Activated naive CD8-positive, alpha-beta T cell treated with anti-CD3 and anti-CD28 coated beads, Interleukin-2, amount 50 U/mL, for 16 hours (primary cell): ENCODE measurements around the gene IGF2BP3.
"Not testable (repeated sequence)": the region's sequence is repeated elsewhere in the genome, so short reads cannot be mapped to it uniquely, and the experiment has no call there.

ENCODE experiments used
- DNase-seq: peaks from one replicate; pipeline ENCODE4 v3.0.0-alpha.2; 2020; ENCODE audit warnings: low read depth, low spot score

Gene IGF2BP3

DNA sequence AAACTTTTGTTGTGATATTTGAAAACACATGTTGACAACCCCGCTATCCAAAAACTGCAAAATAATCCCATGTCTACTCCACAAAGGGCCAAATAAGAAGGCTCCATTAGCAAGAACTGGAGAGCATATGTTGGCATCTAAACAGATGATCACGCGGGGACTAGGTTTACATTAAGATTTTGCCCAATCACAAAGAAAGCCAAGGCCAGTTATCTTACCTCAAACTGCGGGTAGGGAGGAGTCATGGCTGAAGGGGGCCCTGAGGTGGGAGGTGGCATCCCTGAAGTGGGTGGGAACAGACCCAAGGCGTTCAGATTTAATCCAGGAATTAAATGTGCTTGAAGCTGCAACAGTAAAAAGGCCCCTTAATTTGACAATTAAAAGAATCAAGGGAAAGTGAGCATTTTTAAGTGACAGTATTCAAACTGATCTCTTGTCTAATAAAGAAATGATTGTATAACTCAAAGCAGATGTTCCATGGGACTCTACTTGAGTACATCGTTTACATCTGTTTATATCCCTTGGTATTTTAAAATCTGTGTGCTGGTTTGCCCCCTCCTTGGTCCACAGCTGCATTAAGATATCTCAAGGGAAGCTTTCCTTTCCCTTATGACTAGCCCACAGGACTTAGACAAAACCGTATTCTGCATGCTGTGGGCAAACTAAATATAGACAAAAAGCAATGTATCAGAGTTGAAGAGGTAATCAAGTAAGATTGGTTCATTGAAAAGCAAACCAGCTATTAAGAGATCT lies 128.3 kb downstream of the IGF2BP3 start:
- DNase-seq: no peak

DNA sequence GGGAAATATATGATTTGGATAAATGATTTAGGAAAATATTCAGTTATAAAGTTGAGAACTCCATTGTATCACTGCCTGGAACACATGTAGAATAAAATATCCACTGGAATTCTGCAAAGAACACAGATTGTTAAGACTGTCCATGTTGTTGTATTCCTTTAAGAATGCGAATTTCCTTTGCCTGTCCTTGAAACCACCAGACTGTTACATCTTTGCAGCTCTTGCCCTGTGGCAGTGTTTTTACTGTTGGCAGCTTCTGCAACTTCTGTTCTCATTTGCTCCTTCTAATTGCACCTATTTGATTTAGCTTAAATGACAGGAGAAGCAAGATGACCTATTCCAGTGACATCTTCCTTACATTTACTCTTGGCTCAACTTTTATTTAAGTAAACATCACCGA lies 131.4 kb downstream of the IGF2BP3 start:
- DNase-seq: no peak

DNA sequence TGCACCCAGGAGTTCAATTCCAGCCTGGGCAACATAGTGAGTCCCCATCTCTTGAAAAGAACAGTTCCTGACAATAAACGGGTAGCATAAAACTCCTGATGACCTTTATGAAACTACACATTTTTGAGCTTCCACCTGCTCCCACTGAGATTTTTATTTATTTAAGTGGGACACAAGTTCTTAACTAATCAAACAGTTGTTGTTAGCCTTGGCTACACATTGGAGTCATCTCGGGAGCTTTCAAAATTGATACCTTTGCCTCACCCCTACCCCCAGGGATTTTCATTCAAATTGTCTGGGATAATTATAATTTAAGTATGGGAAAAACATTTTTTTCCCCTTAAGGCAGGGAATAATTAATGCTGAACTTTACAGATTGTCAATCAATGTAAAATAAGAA lies 131.9 kb downstream of the IGF2BP3 start:
- DNase-seq: no peak

DNA sequence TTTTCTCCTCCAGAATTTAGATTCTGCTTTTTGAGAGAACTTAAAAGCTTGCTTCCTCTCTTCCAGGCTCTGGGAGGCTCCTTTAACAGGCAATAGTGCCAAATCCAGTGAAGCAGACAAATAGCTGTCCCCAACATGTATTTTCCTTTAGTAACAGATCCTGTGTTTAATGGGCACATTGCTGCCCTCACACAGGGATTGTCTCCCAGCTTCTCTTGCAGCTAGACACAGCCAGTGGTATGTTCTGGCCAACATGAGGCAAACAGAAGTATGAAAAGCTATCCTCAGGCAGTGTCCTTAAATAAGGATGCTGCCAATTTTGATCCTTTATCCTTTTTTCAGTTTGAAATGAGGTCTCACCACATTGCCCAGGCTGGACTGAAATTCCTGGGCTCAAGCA lies 132.9 kb downstream of the IGF2BP3 start:
- DNase-seq: no peak

DNA sequence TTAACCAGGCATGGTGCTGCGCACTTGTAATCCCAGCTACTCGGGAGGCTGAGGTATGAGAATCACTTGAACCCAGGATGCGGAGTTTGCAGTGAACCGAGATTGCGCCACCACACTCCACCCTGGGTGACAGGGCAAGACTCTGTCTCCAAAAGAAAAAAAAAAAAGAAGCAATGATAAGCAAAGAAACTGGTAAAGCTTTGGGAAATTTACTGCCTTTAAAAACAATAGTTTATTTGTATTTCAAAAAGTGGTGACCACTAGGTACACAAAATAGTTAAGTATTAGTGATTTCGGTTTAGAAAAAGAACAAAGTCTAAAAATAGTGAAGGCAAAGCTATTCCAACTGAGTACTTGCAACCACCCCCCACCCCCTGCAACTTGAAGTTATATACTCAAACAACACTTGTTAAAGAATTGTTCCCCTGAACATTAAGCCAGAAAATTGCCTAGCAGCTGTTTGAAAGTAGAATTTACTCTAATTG lies 133.4 kb downstream of the IGF2BP3 start:
- DNase-seq: no peak

DNA sequence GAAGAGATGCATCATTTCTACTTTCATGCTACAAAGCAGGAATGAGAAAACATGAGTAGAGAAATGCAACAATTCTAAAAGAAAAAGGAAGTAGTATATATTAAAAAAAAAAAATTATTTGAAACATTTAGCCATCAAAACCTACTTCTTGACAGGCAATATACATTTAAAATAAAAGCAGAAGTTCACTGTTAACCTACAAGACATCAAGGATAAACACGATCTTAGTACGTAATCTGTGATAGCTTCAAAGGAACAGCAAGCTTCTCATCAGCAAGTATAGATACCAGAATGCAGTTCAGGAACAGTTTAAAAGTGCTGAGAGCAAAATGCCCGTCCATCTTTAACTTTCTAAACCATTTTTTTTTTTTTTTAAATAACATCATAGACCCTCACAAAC lies 134.2 kb downstream of the IGF2BP3 start:
- no peak for DNase-seq

DNA sequence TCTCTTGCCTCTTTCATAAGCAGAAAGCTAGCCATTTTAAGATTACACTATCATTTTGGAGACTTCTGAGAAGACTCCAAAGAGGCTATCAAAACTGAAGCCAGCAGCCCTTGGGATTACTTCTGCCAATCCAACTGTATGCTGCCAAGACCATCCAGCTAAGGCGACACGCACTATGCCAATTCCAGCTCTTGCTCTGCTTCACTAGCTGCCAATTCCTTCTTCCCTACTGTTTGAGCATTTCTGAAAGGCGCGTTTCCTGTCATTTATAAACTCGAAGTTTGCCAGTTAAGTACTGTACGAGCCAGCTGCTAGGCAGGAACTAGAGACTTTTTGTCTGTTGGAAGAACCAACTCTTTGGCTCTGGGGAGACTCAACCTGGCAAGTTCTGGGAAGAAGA lies 134.7 kb downstream of the IGF2BP3 start:
- no peak for DNase-seq

DNA sequence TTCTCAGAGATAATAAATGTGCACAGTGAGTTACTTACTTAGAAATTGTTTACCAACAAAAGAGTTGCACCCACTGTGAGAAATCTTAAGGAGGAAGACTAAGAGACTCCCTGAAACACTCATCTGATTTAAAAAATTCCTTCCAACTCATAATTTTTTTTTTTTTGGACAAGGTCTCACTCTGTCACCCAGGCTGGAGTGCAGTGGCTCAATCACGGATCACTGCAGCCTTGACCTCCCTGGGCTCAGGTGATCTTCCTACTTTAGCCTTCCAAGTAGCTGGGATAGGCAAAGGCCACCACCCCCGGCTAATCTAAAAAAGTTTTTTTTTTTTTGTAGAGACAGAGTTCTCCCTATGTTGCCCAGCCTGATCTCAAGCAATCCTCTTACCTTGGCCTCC lies 135.2 kb downstream of the IGF2BP3 start:
- DNase-seq: no peak

DNA sequence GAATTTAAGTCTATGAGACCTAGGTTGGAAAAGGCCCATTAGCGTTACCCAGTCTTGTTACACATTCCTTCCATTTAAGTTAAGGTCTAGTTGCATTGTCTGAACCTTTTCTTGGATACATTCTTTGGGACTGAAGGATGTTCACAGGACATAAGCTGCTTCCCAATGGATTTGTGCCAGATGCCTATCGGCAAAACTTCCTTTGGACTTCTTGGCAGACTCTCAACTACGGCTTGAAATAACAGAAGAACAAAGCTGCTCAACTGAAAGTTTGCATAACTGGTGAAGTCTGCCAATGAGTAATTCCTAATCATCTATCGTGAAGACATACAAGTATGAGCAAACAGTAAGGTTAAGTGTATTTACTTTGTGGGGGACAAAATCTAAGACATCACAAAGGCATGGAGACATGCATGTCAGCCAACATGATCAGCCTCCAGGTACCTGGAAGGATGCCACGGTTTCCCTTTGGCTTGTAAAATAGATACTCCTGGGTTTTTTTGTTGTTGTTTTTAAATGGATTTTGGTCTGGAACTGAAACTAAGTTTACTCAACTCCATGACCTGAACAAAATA lies 135.7 kb downstream of the IGF2BP3 start:
- no peak for DNase-seq

DNA sequence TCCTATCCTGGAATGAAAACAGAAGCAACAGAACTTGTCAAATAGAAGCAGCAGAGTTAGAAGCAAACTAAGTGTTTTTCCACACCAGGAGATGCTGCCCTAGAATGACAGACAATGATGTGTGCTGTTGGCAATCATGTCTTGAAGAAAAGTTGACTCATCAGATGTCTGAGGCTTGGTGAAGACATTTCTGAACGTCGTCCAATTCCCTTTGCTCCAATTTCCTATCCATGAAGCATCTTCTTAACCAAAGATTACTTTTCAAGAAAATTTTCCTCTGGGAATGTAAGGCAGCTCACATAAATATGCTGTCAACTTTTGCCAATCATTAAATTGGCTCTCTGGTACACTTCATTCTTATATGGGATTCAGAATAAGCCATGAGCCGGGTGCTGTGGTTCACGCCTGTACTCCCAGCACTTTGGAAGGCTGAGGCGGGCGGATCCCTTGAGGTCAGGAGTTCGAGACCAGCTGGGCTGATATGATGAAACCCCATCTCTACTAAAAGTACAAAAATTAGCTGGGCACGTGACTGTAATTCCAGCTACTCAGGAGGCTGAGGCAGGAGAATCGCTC lies 136.5 kb downstream of the IGF2BP3 start:
- no peak for DNase-seq

DNA sequence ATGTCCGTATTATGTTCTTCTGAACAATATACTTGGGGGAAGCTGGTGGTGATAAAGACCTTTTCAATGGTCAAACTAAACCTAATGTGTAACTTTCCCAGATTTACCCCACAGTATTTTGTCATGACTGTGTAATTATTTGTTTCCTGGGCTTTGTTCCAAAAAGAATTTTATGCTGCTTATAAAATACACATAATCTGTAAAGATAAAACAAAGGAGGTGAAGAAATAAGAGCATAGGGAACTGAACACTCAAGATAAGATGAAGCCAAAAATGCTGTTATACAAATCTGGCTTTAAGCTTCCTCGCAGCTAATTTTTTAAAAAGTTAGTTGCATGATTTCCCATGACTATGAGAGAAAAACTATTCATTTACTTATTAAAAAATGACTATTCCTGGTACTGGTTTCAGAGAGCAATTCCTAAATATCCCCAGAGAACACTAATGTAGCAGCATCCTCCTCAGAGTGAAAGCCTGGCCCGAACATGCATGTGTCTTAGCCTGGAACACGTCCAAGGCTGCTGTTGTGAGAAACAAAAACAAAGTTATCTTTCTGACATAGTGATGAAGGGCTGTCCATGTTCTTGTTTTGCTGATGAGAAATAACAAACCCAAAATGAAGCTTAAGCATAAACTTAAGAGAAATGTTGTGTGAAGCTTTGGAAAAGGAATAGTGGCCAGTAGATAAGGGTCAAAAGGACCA lies 137.2 kb downstream of the IGF2BP3 start:
- no peak for DNase-seq

DNA sequence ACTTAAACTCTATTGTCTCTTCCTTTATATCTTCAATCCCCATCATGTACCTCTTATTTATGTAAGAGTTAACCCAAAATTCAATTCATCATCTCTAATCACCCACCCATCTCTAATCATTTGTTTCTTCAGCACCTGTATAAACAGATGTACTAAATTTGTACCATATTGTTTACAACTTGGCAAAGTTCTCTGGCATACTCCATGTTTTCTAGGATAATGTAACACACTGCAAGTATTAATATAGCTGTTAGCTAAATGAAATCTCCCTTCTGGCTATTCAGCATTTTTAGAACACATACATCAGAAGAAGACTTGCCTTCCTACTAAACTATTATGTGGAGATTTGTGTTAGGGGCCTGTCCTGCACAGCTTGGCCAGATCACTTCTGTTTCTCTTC lies 138.1 kb downstream of the IGF2BP3 start:
- no peak for DNase-seq

DNA sequence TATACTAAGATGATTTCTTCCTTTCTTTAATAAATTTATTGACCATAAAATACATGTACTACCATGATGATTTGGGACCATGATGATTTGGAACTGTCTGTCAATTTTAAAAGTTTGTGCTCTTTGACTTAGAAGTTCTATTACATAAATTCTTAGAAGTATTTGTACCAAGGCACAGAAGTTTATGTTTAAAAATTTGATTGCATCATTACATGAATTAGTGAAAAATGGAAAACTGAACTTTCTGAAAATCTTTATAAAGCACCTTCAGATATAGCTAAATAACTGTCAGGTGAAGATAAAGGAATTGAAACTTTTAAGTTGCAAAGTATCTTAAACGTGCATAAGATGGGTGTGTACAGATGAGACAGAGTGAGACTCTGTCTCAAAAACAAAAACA lies 139.2 kb downstream of the IGF2BP3 start:
- no peak for DNase-seq

DNA sequence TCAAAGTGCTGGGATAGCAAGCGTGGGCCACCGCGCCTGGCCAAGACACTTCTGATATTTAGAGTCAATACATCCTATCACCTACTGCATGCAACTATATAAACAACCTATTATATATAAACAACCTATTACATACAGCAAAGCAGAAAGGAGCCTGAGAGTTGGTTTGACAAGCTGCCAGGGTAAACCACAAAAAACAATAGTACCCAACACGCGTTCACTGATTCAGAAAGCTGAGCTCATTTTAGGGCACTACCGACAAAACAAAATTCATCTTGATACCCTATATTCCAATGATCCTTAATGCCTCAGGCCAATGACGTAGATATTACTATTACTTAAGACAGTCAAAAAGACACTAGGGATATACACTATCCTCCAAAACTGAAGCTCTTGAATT lies 154.9 kb downstream of the IGF2BP3 start:
- no peak for DNase-seq

DNA sequence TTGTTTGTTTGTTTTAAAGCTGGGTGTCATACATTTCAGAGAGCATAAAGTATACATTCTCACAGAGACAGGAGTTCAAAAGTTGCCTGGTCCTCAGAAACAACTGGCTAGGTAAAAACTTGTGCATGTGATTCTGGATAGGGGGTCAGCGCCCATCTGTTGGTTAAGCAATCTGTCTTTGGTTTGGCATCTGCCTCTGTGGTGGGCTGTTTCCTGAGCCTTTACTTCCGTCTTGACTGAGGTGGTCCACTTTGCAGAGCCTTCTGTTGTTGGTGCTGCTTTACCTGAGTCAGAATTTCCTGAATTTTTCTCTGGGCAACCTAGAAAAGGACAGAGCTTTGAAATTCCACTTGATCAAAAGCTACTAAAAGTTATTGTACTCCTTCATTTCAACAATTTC lies 158.2 kb downstream of the IGF2BP3 start:
- not testable (repeated sequence) for DNase-seq

DNA sequence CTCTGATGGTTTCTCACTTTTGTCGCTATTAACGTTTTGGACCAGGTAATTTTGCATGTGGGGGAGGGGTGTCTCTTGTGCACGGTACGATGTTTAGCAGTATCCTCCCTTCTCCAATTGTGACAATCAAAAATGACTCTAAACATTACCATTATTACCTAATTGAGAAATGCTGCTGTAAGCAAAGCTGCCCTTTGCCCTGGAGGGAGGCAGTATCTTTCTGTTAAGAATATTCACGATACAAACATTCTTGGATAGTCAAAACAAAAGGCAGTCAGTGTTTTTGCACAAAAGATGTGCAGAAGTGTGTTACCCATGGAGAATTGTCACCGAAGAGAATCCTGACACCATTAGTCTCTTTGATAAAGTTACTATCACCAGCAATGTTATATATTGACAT lies 161.5 kb downstream of the IGF2BP3 start:
- no peak for DNase-seq

DNA sequence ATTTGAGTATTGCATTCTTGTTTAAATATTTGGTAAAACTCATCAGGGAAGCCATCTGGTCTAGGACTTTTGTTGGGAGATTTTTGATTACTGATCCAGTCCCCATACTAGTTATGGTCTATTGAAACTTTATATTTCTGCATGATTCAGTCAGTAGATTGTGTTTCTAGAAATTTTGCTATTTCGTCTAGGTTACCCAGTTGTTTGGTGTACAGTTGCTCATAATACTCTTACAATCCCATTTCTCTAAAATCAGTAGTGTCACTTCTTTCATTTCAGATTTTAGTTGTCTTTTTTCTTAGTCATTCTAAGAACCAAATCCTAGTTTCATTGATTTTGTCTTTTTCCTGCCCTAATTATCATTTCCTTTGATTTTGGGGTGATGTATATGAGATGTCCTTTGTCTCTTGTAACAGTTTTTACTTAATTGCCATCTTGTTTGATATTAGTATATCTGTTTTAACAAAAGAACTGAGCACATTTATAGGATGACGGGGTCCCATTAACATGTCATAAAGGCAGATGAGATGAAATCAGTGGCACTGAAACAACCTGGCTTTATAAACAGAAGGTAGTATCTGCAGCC lies 163.3 kb downstream of the IGF2BP3 start:
- no peak for DNase-seq

DNA sequence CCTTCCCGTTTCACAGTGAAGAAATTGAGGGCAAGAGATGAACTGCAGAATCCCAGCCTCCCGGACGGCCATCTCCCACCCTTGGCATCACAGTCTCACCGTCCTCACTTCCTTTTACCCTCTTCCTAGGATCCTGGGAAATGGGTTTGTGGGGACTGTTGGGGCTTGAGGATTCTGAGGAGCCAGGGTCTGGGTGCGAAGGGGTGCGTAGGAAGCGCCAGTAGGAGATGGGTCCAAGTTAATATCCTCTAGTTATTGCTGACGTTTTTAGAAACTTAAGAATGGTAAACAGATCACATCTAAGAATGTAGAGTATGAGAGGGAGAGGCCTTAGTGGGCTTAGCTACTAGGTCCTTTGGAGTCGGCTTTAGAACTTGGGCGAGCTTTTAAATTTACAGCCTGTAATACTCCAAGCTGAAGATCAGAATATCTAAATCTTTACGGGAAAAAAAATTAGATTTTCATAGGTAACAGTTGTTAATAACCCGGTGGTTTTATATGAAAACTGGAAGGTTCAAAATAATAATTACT lies 170.5 kb downstream of the IGF2BP3 start:
- no peak for DNase-seq

DNA sequence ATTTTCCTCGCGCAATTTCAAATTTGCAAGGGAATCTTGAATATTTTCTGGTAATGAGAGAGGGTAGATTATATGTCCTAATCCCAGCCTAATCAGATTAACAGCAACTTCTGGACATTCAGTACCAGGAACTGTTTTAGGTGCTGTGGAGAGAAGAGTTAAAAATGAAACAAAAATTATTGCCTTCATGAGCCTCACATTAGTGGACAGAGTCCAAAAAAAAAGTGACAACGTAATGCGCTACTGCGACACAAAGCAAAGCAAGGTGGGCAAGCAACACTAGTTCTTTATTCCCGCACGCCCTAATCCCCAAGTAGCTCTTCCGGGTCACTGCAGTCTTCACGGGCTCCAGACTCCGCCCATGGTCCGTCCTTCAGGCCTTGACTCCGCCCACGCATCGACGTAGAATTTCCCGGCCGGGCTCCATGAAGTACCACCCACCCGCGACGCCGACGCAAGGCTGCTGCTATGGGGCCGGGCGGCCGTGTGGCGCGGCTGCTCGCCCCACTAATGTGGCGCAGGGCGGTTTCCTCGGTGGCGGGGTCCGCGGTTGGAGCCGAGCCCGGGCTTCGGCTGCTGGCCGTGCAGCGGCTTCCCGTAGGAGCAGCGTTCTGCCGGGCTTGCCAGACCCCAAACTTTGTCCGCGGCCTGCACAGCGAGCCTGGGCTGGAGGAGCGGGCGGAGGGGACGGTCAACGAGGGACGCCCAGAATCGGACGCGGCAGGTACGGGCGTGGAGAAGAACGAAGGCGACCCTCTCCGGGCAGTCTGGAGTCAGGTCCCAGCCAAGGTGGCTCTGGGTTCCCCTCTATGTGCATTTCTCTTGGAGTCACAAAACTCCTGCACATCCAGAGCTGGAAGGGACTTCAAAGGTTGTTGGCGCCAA lies 171.2 kb downstream of the IGF2BP3 start, which contains the start of gene MALSU1:
MALSU1 (plus strand) TSS at position 455 of the 885 bp plus-strand sequence; CDS start at position 469, 14 bp downstream.
- peak; percentile 91 for DNase-seq

DNA sequence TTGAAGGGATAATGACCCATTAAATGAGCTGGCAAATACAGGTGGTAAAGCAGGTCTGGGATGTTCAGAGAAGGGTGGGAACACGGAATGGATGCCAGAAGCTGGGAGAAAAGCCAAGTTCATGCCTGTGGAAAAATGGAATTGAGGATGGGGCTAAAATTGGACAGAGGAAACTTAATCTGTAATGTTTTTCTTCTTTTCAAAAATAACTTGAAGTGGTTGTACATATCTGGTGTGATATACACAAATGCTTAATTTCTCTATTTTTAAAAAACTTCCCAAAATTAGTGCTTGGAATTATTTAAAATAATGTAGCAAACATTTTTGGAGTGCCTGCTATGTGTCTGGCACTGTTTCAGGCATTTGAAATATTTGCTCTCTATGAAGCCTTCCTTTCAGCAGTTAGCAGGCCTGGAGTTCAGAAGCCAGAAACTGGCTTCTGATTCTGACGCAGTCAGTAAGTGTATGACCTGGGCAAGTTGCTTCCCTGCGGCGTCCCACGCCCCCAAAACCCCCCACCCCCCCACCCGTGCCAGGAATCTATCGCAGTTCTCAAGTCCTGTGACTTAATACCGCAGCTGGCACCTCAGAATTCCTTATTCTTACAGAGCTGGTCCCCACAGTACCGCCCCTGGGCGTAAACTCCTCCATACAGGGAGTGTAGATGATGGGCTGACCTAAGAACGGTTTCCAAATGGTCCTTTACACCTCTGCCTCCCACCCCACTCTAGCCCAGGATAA lies 172.0 kb downstream of the IGF2BP3 start:
- DNase-seq: no peak
